SK-N-SH (cell line): ENCODE data around the gene SERPINA1. TPM values are rescaled to one million over a fixed set of nuclear protein-coding genes. Genes with fewer than 3 reads are reported as not detected.

ENCODE experiments used
- CTCF ChIA-PET: fragments of 300-600, 350-600 bp; formaldehyde crosslinking; extraction: SDS; loops from one replicate; lab custom pipeline; 2021; lab: Yijun Ruan, JAX
- POLR2A ChIA-PET: fragments of 350-600 bp; sonication (Branson Sonifier 250); formaldehyde crosslinking; extraction: SDS; loops from one replicate; lab custom pipeline; 2020; ENCODE audit warnings: antibody characterized with exemption, inconsistent platforms; lab: Yijun Ruan, JAX
- DNase-seq: peaks from one replicate; pipeline ENCODE4 v3.0.0; 2012
- H2AFZ ChIP-seq: fragments of 200-600 bp; sonication (generic); 2 replicates; pipeline ENCODE4 v1.8.1; 2016; ENCODE audit warnings: antibody characterized with exemption, mild to moderate bottlenecking, low read depth
- H3F3A ChIP-seq: fragments of 200-600 bp; sonication (generic); replicated peaks from 2 replicates; pipeline ENCODE3; 2016; ENCODE audit warnings: antibody characterized with exemption, mild to moderate bottlenecking; ENCODE audit not compliant: insufficient read depth
- H3K27ac ChIP-seq, 2 experiments: fragments of 200-500 bp in 1 of 2; fragments of 200-600 bp in 1 of 2; sonication (Bioruptor generic) in 1 of 2; sonication (generic), shearing (Covaris generic) in 1 of 2; 2 replicates each; pipeline versions ENCODE4 v1.5.1 to v1.6.1; 2014 to 2016; ENCODE audit warnings: low read depth in 2 of 2, inconsistent platforms in 1 of 2, low read length in 1 of 2, mild to moderate bottlenecking in 1 of 2, mixed read lengths in 1 of 2
- H3K27me3 ChIP-seq: fragments of 200-600 bp; sonication (generic), shearing (Covaris generic); 2 replicates; pipeline ENCODE4 v1.6.1; 2016; ENCODE audit warnings: mixed run types; ENCODE audit not compliant: insufficient read depth
- H3K36me3 ChIP-seq, 2 experiments: fragments of 200-500 bp in 1 of 2; fragments of 200-600 bp in 1 of 2; sonication (Bioruptor generic) in 1 of 2; sonication (generic) in 1 of 2; replicated peaks in 1 of 2; 2 replicates each; pipeline versions ENCODE3 to v1.5.1; 2014 to 2016; ENCODE audit warnings: low read length in 1 of 2, mild to moderate bottlenecking in 1 of 2; ENCODE audit not compliant: insufficient read depth in 2 of 2, control insufficient read depth in 1 of 2
- H3K4me1 ChIP-seq, 2 experiments: fragments of 200-500 bp in 1 of 2; fragments of 200-600 bp in 1 of 2; sonication (Bioruptor generic) in 1 of 2; sonication (generic), shearing (Covaris generic) in 1 of 2; 2 replicates each; pipeline versions ENCODE4 v1.5.1 to v1.6.1; 2014 to 2016; ENCODE audit warnings: low read depth in 1 of 2, low read length in 1 of 2, mixed run types in 1 of 2; ENCODE audit not compliant: insufficient read depth in 2 of 2, control insufficient read depth in 1 of 2
- H3K4me2 ChIP-seq: fragments of 200-600 bp; sonication (generic), shearing (Covaris generic); 2 replicates; pipeline ENCODE4 v1.6.1; 2017; ENCODE audit warnings: mixed run types
- H3K4me3 ChIP-seq, 2 experiments: fragments of 200-500 bp in 1 of 2; fragments of 200-600 bp in 1 of 2; sonication (Bioruptor generic) in 1 of 2; sonication (generic), shearing (Covaris generic) in 1 of 2; 2 replicates each; pipeline versions ENCODE4 v1.5.1 to v1.8.1; 2014 to 2016; ENCODE audit warnings: low read depth in 2 of 2, inconsistent platforms in 1 of 2, low read length in 1 of 2, mild to moderate bottlenecking in 1 of 2, mixed read lengths in 1 of 2, moderate library complexity in 1 of 2
- H3K79me2 ChIP-seq: fragments of 200-600 bp; sonication (generic); 2 replicates; pipeline ENCODE4 v1.8.1; 2017; ENCODE audit warnings: mild to moderate bottlenecking; ENCODE audit not compliant: insufficient read depth
- H3K9ac ChIP-seq: fragments of 200-600 bp; sonication (generic); 2 replicates; pipeline ENCODE4 v1.6.1; 2017; ENCODE audit warnings: mixed run types
- H3K9me2 ChIP-seq: fragments of 200-600 bp; sonication (generic); 2 replicates; pipeline ENCODE4 v1.6.1; 2017; ENCODE audit warnings: mixed run types
- H3K9me3 ChIP-seq: fragments of 200-600 bp; sonication (generic); 2 replicates; pipeline ENCODE4 v1.6.1; 2017; ENCODE audit warnings: mixed run types, mild to moderate bottlenecking, moderate library complexity
- H4K20me1 ChIP-seq: fragments of 200-600 bp; sonication (generic); 2 replicates; pipeline ENCODE4 v1.6.1; 2017; ENCODE audit warnings: mild to moderate bottlenecking, mixed run types; ENCODE audit not compliant: insufficient read depth
- CHD2 ChIP-seq: fragments of 150-350 bp; IDR thresholded peaks from 2 replicates; pipeline ENCODE4 v1.6.1; 2018; ENCODE audit warnings: low read length; ENCODE audit not compliant: partially characterized antibody
- CTCF ChIP-seq: fragments of 200-600 bp; sonication (generic); IDR thresholded peaks from 2 replicates; pipeline ENCODE4 v1.6.1; 2017; ENCODE audit warnings: antibody characterized with exemption, mild to moderate bottlenecking, moderate library complexity
- ELF1 ChIP-seq: IDR thresholded peaks from 2 replicates; pipeline ENCODE4 v1.4.0; 2012
- EP300 ChIP-seq, 2 experiments: IDR thresholded peaks; 2 replicates each; pipeline versions ENCODE4 v1.4.0 to v1.6.1; 2012; ENCODE audit warnings: borderline replicate concordance in 1 of 2, low read depth in 1 of 2, low read length in 1 of 2
- EZH2phosphoT487 ChIP-seq: fragments of 200-600 bp; sonication (generic); IDR thresholded peaks from 2 replicates; pipeline ENCODE4 v1.6.1; 2017; ENCODE audit warnings: low read depth, mixed run types, mild to moderate bottlenecking, antibody characterized with exemption, moderate library complexity, borderline replicate concordance
- FOSL2 ChIP-seq: IDR thresholded peaks from 2 replicates; pipeline ENCODE4 v1.4.0; 2012; ENCODE audit warnings: low read depth, mild to moderate bottlenecking, moderate library complexity, borderline replicate concordance
- FOXJ3 ChIP-seq: sonication (generic); formaldehyde crosslinking; IDR thresholded peaks from 2 replicates; pipeline ENCODE4 v1.5.1; 2020; ENCODE audit warnings: mild to moderate bottlenecking, missing genetic modification reagents
- FOXM1 ChIP-seq: IDR thresholded peaks from 2 replicates; pipeline ENCODE4 v1.4.0; 2012; ENCODE audit warnings: low read depth, mild to moderate bottlenecking
- GABPA ChIP-seq: IDR thresholded peaks from 2 replicates; pipeline ENCODE4 v1.4.0; 2012; ENCODE audit warnings: low read depth, mild to moderate bottlenecking
- GATA2 ChIP-seq: sonication (generic); formaldehyde crosslinking; IDR thresholded peaks from 2 replicates; pipeline ENCODE4 v1.5.0; 2020; ENCODE audit warnings: mild to moderate bottlenecking, missing genetic modification reagents
- JUND ChIP-seq: IDR thresholded peaks from 2 replicates; pipeline ENCODE4 v1.4.0; 2012
- MAX ChIP-seq: IDR thresholded peaks from 2 replicates; pipeline ENCODE4 v1.4.0; 2012; ENCODE audit warnings: low read depth
- MEF2A ChIP-seq: IDR thresholded peaks from 2 replicates; pipeline ENCODE4 v1.4.0; 2012; ENCODE audit warnings: low read depth, borderline replicate concordance
- MXI1 ChIP-seq: IDR thresholded peaks from 2 replicates; pipeline ENCODE4 v1.6.1; 2012; ENCODE audit warnings: mild to moderate bottlenecking, low read depth, low read length, improper control_type of control experiment
- NFIC ChIP-seq: IDR thresholded peaks from 2 replicates; pipeline ENCODE4 v1.4.0; 2012; ENCODE audit warnings: borderline replicate concordance
- NRF1 ChIP-seq: IDR thresholded peaks from 2 replicates; pipeline ENCODE4 v1.6.1; 2012; ENCODE audit warnings: low read depth, mild to moderate bottlenecking, low read length
- PBX3 ChIP-seq: IDR thresholded peaks from 2 replicates; pipeline ENCODE4; 2012
- POLR2AphosphoS5 ChIP-seq: IDR thresholded peaks from 2 replicates; pipeline ENCODE4 v1.6.1; 2012; ENCODE audit warnings: low read depth, low read length
- RAD21 ChIP-seq: IDR thresholded peaks from 2 replicates; pipeline ENCODE4 v1.6.1; 2012; ENCODE audit warnings: mild to moderate bottlenecking, low read length
- RCOR1 ChIP-seq: fragments of 150-350 bp; IDR thresholded peaks from 2 replicates; pipeline ENCODE4 v1.6.1; 2017; ENCODE audit warnings: antibody characterized with exemption, low read length
- RFX5 ChIP-seq: IDR thresholded peaks from 2 replicates; pipeline ENCODE4 v1.6.1; 2012; ENCODE audit warnings: mild to moderate bottlenecking, improper control_type of control experiment, low read length
- RXRA ChIP-seq: IDR thresholded peaks from 2 replicates; pipeline ENCODE4 v1.4.0; 2012; ENCODE audit warnings: low read depth, mild to moderate bottlenecking, borderline replicate concordance
- SMC3 ChIP-seq: IDR thresholded peaks from 2 replicates; pipeline ENCODE4 v1.6.1; 2012; ENCODE audit warnings: low read depth, low read length, improper control_type of control experiment
- TAF1 ChIP-seq: IDR thresholded peaks from 2 replicates; pipeline ENCODE4 v1.6.1; 2012; ENCODE audit warnings: low read depth, mild to moderate bottlenecking, low read length, moderate library complexity, borderline replicate concordance
- TCF12 ChIP-seq: IDR thresholded peaks from 2 replicates; pipeline ENCODE4 v1.4.0; 2012
- TEAD4 ChIP-seq: IDR thresholded peaks from 2 replicates; pipeline ENCODE4 v1.4.0; 2012; ENCODE audit warnings: mild to moderate bottlenecking, borderline replicate concordance; ENCODE audit not compliant: insufficient read depth
- YY1 ChIP-seq: IDR thresholded peaks from 2 replicates; pipeline ENCODE4 v1.4.0; 2012; ENCODE audit warnings: low read depth, mild to moderate bottlenecking
- WGBS: methylation state at CpG from one replicate; pipeline ENCODE4 v1.1.6; 2017; ENCODE audit warnings: low lambda C conversion rate; 5-methylcytosine and 5-hydroxymethylcytosine counted together
- polyA plus RNA-seq, 3 experiments: library from polyadenylated mRNA; depleted of rRNA; stranded (reverse); fragments of >200 nt; gene quantifications; 2 replicates each; pipeline ENCODE4 v1.2.3, GENCODE V29; 2012
- TF ChIP-seq, protein P1 (sequence below): IDR thresholded peaks from 2 replicates; pipeline ENCODE4 v1.4.0; 2012; ENCODE audit warnings: low read depth, borderline replicate concordance
- TF ChIP-seq, protein P2 (sequence below): IDR thresholded peaks from 2 replicates; pipeline ENCODE4 v1.4.0; 2012; ENCODE audit warnings: low read depth, borderline replicate concordance

Gene SERPINA1
- polyA plus RNA-seq, 1 of the 3 experiments (the other 2 are of a cell fraction), result 11.3 TPM

- Histone ChIP-seq H3K36me3 (no peaks in the 10 kb centered on the region), H3K9me3 (no peaks in the 10 kb centered on the region), H3K4me1 (peaks cover 0 to 5% of the 10 kb centered on the region in 2 experiments; a peak in 1 of 4 replicates), H3K79me2 (no peaks in the 10 kb centered on the region), H3K4me2 (no peak overlapping the region; the same call in 1 of the 2 replicates), H3K4me3 (no peak overlapping the region), H4K20me1 (no peaks in the 10 kb centered on the region), H3K9me2 (no peaks in the 10 kb centered on the region), H3K9ac (peak overlapping the region; percentile 10; the same call in 1 of the 2 replicates), H3K27ac (peak overlapping the region in 1 of 2 experiments; percentile 59; a peak in 2 of 4 replicates), H2AFZ (peak overlapping the region; percentile 31; the same call in 1 of the 2 replicates), H3K27me3 (no peaks in the 10 kb centered on the region), H3F3A (peaks cover 12% of the 10 kb centered on the region)
- 16% methylated on average over 8 of the region's 8 CpGs for WGBS
- POLR2A ChIA-PET, result no interaction called here
- CTCF ChIA-PET, result interaction anchor here (1.6 kb wide), 1 partner anchor 12 kb away, joined by 4 read pairs; no protein-coding TSS in a partner anchor
- DNase-seq, result no peak
- TF ChIP-seq JUND, result peak; percentile 85
- no peak for TF ChIP-seq NRF1
- peak; percentile 96 for TF ChIP-seq FOSL2
- TF ChIP-seq FOXJ3 (CRISPR knock-in tag), result no peak
- TF ChIP-seq MAX, result peak; percentile 94
- TF ChIP-seq EP300 (IDR thresholded peaks at IDR 0.05; ENCODE audit: borderline replicate concordance in 1 of 2, low read depth in 1 of 2, low read length in 1 of 2), result peak in 1 of 2 experiments; percentile 52; a peak in 1 of 4 replicates
- peak; percentile 54; the same call in 1 of the 2 replicates for TF ChIP-seq POLR2AphosphoS5
- TF ChIP-seq RAD21, result no peak
- TF ChIP-seq PBX3, result no peak
- TF ChIP-seq RCOR1, result no peak
- no peak for TF ChIP-seq SMC3
- TF ChIP-seq TCF12, result peak; percentile 66
- TF ChIP-seq CTCF, result no peak
- no peak for TF ChIP-seq MXI1
- TF ChIP-seq CHD2, result no peak
- TF ChIP-seq, protein P1, sequence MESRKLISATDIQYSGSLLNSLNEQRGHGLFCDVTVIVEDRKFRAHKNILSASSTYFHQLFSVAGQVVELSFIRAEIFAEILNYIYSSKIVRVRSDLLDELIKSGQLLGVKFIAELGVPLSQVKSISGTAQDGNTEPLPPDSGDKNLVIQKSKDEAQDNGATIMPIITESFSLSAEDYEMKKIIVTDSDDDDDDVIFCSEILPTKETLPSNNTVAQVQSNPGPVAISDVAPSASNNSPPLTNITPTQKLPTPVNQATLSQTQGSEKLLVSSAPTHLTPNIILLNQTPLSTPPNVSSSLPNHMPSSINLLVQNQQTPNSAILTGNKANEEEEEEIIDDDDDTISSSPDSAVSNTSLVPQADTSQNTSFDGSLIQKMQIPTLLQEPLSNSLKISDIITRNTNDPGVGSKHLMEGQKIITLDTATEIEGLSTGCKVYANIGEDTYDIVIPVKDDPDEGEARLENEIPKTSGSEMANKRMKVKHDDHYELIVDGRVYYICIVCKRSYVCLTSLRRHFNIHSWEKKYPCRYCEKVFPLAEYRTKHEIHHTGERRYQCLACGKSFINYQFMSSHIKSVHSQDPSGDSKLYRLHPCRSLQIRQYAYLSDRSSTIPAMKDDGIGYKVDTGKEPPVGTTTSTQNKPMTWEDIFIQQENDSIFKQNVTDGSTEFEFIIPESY, result no peak; the same call in 1 of the 2 replicates
- TF ChIP-seq GABPA, result no peak
- TF ChIP-seq NFIC, result peak; percentile 68
- no peak for TF ChIP-seq ELF1
- no peak; the same call in 1 of the 2 replicates for TF ChIP-seq TAF1
- TF ChIP-seq, protein P2, sequence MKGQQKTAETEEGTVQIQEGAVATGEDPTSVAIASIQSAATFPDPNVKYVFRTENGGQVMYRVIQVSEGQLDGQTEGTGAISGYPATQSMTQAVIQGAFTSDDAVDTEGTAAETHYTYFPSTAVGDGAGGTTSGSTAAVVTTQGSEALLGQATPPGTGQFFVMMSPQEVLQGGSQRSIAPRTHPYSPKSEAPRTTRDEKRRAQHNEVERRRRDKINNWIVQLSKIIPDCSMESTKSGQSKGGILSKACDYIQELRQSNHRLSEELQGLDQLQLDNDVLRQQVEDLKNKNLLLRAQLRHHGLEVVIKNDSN, result no peak
- no peak for TF ChIP-seq EZH2phosphoT487
- no peak for TF ChIP-seq GATA2 (CRISPR knock-in tag)
- TF ChIP-seq FOXM1, result no peak
- TF ChIP-seq YY1, result no peak
- no peak for TF ChIP-seq MEF2A
- peak; percentile 33; the same call in 1 of the 2 replicates for TF ChIP-seq RXRA
- peak; percentile 77; the same call in 1 of the 2 replicates for TF ChIP-seq TEAD4
- TF ChIP-seq RFX5, result no peak
Observed at GRCh38 chr14:94373708-94374107, 14.7 kb downstream of the SERPINA1 start.
